Thoracic aorta (tissue), 2 donors: ENCODE results near the gene COLGALT1. TPM values are rescaled to one million over a fixed set of nuclear protein-coding genes. Genes with fewer than 3 reads are reported as not detected.
"Not testable (repeated sequence)": the region's sequence is repeated elsewhere in the genome, so short reads cannot be mapped to it uniquely, and the experiment has no call there.

Source experiments
- ATAC-seq: fragments of 150-250 bp; one replicate; pipeline ENCODE4 v1.8.0; 2017; ENCODE audit warnings: low read depth; ENCODE audit not compliant: insufficient number of reproducible peaks, low FRiP score
- DNase-seq: peaks from one replicate; pipeline ENCODE4 v3.0.0-alpha.2; 2020; ENCODE audit warnings: low spot score
- H3K27ac ChIP-seq, 2 donors: fragments of 200-600 bp; sonication (generic); 1 replicate in 1 of 2; 2 replicates in 1 of 2; pipeline ENCODE4 v1.5.1; 2016; ENCODE audit warnings: mild to moderate bottlenecking in 2 of 2, moderate library complexity in 2 of 2
- H3K27me3 ChIP-seq: fragments of 200-600 bp; sonication (generic); replicated peaks from 2 replicates; pipeline ENCODE4 v1.6.0; 2016; ENCODE audit warnings: mild to moderate bottlenecking; ENCODE audit not compliant: insufficient read depth
- H3K36me3 ChIP-seq: fragments of 200-600 bp; sonication (generic); one replicate; pipeline ENCODE4 v1.5.1; 2016
- H3K4me1 ChIP-seq, 2 donors: fragments of 200-600 bp; sonication (generic); 1 replicate in 1 of 2; 2 replicates in 1 of 2; pipeline versions ENCODE4 v1.5.1 to v1.6.0; 2016; ENCODE audit warnings: low read depth in 2 of 2, mild to moderate bottlenecking in 1 of 2; ENCODE audit not compliant: control insufficient read depth in 1 of 2
- H3K4me3 ChIP-seq: fragments of 200-600 bp; sonication (generic); 2 replicates; pipeline ENCODE4 v1.5.1; 2016; ENCODE audit warnings: mild to moderate bottlenecking
- H3K9me3 ChIP-seq: fragments of 200-600 bp; sonication (generic); 2 replicates; pipeline ENCODE4 v1.5.1; 2016
- CTCF ChIP-seq: fragments of 200-600 bp; sonication (generic); IDR thresholded peaks from one replicate; pipeline ENCODE4 v1.5.1; 2019; ENCODE audit warnings: antibody characterized with exemption
- total RNA-seq, 2 donors: library from RNA; depleted of rRNA; stranded (reverse); fragments of >200 nt; gene quantifications; one replicate each; pipeline versions ENCODE4 v1.1.0 to v1.2.3, GENCODE V29; 2016

COLGALT1 gene
- total RNA-seq, 2 donors from 2014 or later: 73.7 to 94.1 TPM

- peak overlapping the region; percentile 88 for H3K4me3 ChIP-seq
- no peaks in the 10 kb centered on the region for H3K27me3 ChIP-seq
- H3K27ac ChIP-seq: peak overlapping the region; percentile 92 to 94
- peaks cover 12% of the 10 kb centered on the region for H3K36me3 ChIP-seq
- H3K4me1 ChIP-seq: peaks cover 5 to 27% of the 10 kb centered on the region in 2 donors
- TF ChIP-seq CTCF: no peak
- H3K9me3 ChIP-seq: peaks cover 2% of the 10 kb centered on the region
- ATAC-seq (no peak), DNase-seq (no peak)
Observed at GRCh38 chr19:17512574-17512939, 42.9 kb upstream of the COLGALT1 start.

GRCh38 chr19:17515408-17516149, 39.9 kb upstream of the COLGALT1 start:
- no peaks in the 10 kb centered on the region for H3K27me3 ChIP-seq
- no peak for DNase-seq
- ATAC-seq: no peak
- peaks cover 14% of the 10 kb centered on the region for H3K36me3 ChIP-seq
- no peak overlapping the region for H3K4me3 ChIP-seq
- TF ChIP-seq CTCF: no peak
- H3K27ac ChIP-seq: no peak overlapping the region
- H3K9me3 ChIP-seq: peaks cover 8% of the 10 kb centered on the region
- peaks cover under 1 to 12% of the 10 kb centered on the region in 2 donors for H3K4me1 ChIP-seq

GRCh38 chr19:17517898-17518297, 37.6 kb upstream of the COLGALT1 start:
- H3K36me3 ChIP-seq: peaks cover 20% of the 10 kb centered on the region
- peaks cover 0 to under 1% of the 10 kb centered on the region in 2 donors for H3K4me1 ChIP-seq
- no peaks in the 10 kb centered on the region for H3K27me3 ChIP-seq
- ATAC-seq (no peak), DNase-seq (no peak)
- no peak for TF ChIP-seq CTCF
- no peak overlapping the region for H3K4me3 ChIP-seq
- H3K27ac ChIP-seq: no peak overlapping the region
- H3K9me3 ChIP-seq: peaks cover 8% of the 10 kb centered on the region

GRCh38 chr19:17518654-17519053, 36.8 kb upstream of the COLGALT1 start:
- not testable (repeated sequence) for H3K9me3 ChIP-seq, ATAC-seq, H3K27me3 ChIP-seq, H3K4me3 ChIP-seq, H3K27ac ChIP-seq, H3K4me1 ChIP-seq, DNase-seq
- peaks cover 20% of the 10 kb centered on the region for H3K36me3 ChIP-seq

- H3K4me3 ChIP-seq: no peak overlapping the region
- TF ChIP-seq CTCF: no peak
- DNase-seq (no peak), ATAC-seq (no peak)
- H3K9me3 ChIP-seq: peaks cover 8% of the 10 kb centered on the region
- H3K27me3 ChIP-seq: no peaks in the 10 kb centered on the region
- H3K27ac ChIP-seq: no peak overlapping the region
- no peaks in the 10 kb centered on the region for H3K4me1 ChIP-seq
- H3K36me3 ChIP-seq: peaks cover 20% of the 10 kb centered on the region
Observed at GRCh38 chr19:17519967-17520366, 35.5 kb upstream of the COLGALT1 start.

- Histone ChIP-seq H3K27me3 (no peaks in the 10 kb centered on the region), H3K36me3 (peaks cover 19% of the 10 kb centered on the region), H3K4me1 (no peaks in the 10 kb centered on the region), H3K9me3 (peaks cover 8% of the 10 kb centered on the region), H3K27ac (no peak overlapping the region), H3K4me3 (no peak overlapping the region)
- ATAC-seq (no peak), DNase-seq (no peak)
- TF ChIP-seq CTCF: no peak
Observed at GRCh38 chr19:17520865-17521264, 34.6 kb upstream of the COLGALT1 start.
